GM19238 (cell line): ENCODE data around the gene HEMGN.
A peak's percentile ranks its signal among the peaks of the same experiment; 100 is the strongest.
"Not testable (repeated sequence)": the region's sequence is repeated elsewhere in the genome, so short reads cannot be mapped to it uniquely, and the experiment has no call there.

Experiments
- DNase-seq: peaks from one replicate; pipeline ENCODE4 v3.0.0; 2011; ENCODE audit warnings: low spot score; ENCODE audit not compliant: insufficient read length

HEMGN gene

GRCh38 chr9:97938081-97938644, at the start of gene HEMGN:
Gene HEMGN, minus strand, starts transcription at chr9:97938172. Its CDS starts 36 bp downstream, at chr9:97938136.
- no peak for DNase-seq

- no peak for DNase-seq
These were observed 49.5 kb upstream of the HEMGN start for GRCh38 chr9:97987487-97987886.

- no peak for DNase-seq
These were observed 47.3 kb upstream of the HEMGN start for GRCh38 chr9:97985058-97985861.

- peak; percentile 72 for DNase-seq
These were observed 46.5 kb upstream of the HEMGN start for GRCh38 chr9:97984188-97985057.

- peak; percentile 61 for DNase-seq
These were observed 45.7 kb upstream of the HEMGN start for GRCh38 chr9:97983589-97984187.

GRCh38 chr9:97982683-97983588, 45.0 kb upstream of the HEMGN start, which contains the start of gene ANP32B:
Gene ANP32B, plus strand, starts transcription at chr9:97983341. Its CDS starts 215 bp downstream, at chr9:97983556.
- peak; percentile 85 for DNase-seq

GRCh38 chr9:97981846-97982682, 44.1 kb upstream of the HEMGN start:
- no peak for DNase-seq

GRCh38 chr9:97980918-97981845, 43.2 kb upstream of the HEMGN start:
- no peak for DNase-seq

GRCh38 chr9:97980479-97980803, 42.5 kb upstream of the HEMGN start:
- no peak for DNase-seq

GRCh38 chr9:97979788-97980478, 42.0 kb upstream of the HEMGN start:
- no peak for DNase-seq

- DNase-seq, result no peak
These were observed 40.6 kb upstream of the HEMGN start for GRCh38 chr9:97978371-97979130.

GRCh38 chr9:97976633-97977032, 38.7 kb upstream of the HEMGN start:
- DNase-seq, result not testable (repeated sequence)

- no peak for DNase-seq
These were observed 37.4 kb upstream of the HEMGN start for GRCh38 chr9:97975376-97975775.

GRCh38 chr9:97972753-97973152, 34.8 kb upstream of the HEMGN start:
- no peak for DNase-seq

GRCh38 chr9:97970165-97970564, 32.2 kb upstream of the HEMGN start:
- no peak for DNase-seq

GRCh38 chr9:97969014-97969413, 31.0 kb upstream of the HEMGN start:
- DNase-seq, result no peak

- no peak for DNase-seq
These were observed 28.5 kb upstream of the HEMGN start for GRCh38 chr9:97966493-97966892.
